ENCODE measurements around the gene GAP43. TPM values are rescaled to one million over a fixed set of nuclear protein-coding genes. Genes with fewer than 3 reads are reported as not detected.

GAP43 gene
- total and polyA plus RNA-seq, 2 of the 13 experiments (the other 11 are each of a cell fraction or from before 2014, with no cell fraction given) = not detected

DNA sequence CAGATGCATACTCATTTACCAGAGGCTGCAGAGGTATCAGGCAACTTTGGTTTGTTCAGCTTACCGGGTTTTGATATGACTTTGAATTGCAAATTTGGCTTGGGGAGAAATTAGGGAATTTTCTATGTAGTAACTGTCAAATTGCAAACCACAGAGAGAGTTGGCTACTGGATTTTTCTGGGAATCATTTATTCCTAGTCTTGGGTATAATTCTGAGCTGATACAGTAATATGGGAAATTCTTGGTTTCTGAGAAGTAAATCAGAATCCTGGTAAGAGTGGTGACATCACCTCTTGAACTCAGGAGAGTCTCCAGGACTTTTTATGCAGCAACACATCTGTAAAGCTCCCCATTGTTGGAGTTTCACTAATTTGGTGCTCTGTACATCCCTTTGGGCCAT, 39.0 kb downstream of the GAP43 start:
- Histone ChIP-seq H3K36me3 (replicated peaks in 1 of 2; ENCODE audit: control insufficient read depth in 1 of 2, insufficient read depth in 2 of 2, low read length in 2 of 2) (no peaks in the 10 kb centered on the region), H4K20me1 (ENCODE audit: insufficient read depth, low read length) (no peaks in the 10 kb centered on the region), H3K4me3 (replicated peaks in 1 of 3; ENCODE audit: insufficient read depth in 1 of 3, low read depth in 2 of 3, low read length in 3 of 3) (no peak overlapping the region), H3K4me1 (ENCODE audit: insufficient read depth, low read length) (peaks cover 15% of the 10 kb centered on the region), H3K79me2 (ENCODE audit: insufficient read depth, low read length) (no peaks in the 10 kb centered on the region), H3K9ac (ENCODE audit: insufficient read depth, low read depth, low read length) (no peak overlapping the region), H3K27ac (ENCODE audit: extremely low read length, insufficient read depth, low read length) (no peak overlapping the region), H2AFZ (ENCODE audit: low read length) (no peak overlapping the region), H3K27me3 (ENCODE audit: control insufficient read depth in 1 of 2, insufficient read depth in 2 of 2, low read length in 2 of 2) (peaks cover 0 to 4% of the 10 kb centered on the region in 2 experiments; a peak in 1 of 5 replicates), H3K9me3 (ENCODE audit: low read length) (no peaks in the 10 kb centered on the region), H3K4me2 (ENCODE audit: low read depth, low read length) (no peak overlapping the region)
- FAIRE-seq (no peak), ATAC-seq (no peak), DNase-seq (ENCODE audit: low spot score) (no peak)
- BruUV-seq (replicated peaks) = no TSS peak
- 39% methylated on average over 1 of the region's 1 CpG for WGBS (ENCODE audit: low lambda C conversion rate)
- TF ChIP-seq SUZ12 (IDR thresholded peaks at IDR 0.05; ENCODE audit: low read depth, low read length) (no peak), ZNF891 (CRISPR knock-in tag; IDR thresholded peaks at IDR 0.05) (no peak), ZNF382 (CRISPR knock-in tag; IDR thresholded peaks at IDR 0.05; ENCODE audit: borderline replicate concordance) (no peak), ZNF431 (CRISPR knock-in tag; IDR thresholded peaks at IDR 0.05; ENCODE audit: borderline replicate concordance, low read depth) (no peak)
- ChIA-PET CTCF (ENCODE audit: low intra/inter-chr PET ratio, low total read pairs) (no interaction called here), POLR2A (no interaction called here)
- in situ Hi-C loops (cut with HindIII; ENCODE audit: extremely low pct_ligation_motif_present, low pct_unique_long_range_greater_than_20kb) = no loop called here
- intact Hi-C loops (cut with micrococcal nuclease; ENCODE audit: unreplicated experiment) = no loop called here

DNA sequence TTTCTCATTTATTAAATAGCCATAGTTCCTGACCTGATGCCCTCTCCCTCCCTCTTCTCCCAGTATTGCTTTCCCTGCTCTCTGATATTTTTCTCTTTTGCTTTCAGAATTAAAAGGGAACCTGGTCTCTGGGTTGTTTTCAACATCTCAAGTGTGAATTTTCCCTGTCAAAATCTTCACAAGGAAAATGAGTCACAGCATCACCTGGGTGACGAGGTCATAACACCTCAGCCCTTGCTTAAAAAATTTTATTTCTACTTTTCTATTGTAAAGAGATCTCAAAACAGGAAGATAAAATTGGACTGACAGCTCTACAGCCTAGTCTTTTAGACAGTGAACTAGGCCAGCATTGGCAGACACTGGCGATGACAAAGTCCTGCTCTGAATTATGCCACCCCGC, 40.1 kb downstream of the GAP43 start:
- H3K27ac ChIP-seq (ENCODE audit: extremely low read length, insufficient read depth, low read length) = no peak overlapping the region
- no peaks in the 10 kb centered on the region for H4K20me1 ChIP-seq (ENCODE audit: insufficient read depth, low read length)
- H3K36me3 ChIP-seq (replicated peaks in 1 of 2; ENCODE audit: control insufficient read depth in 1 of 2, insufficient read depth in 2 of 2, low read length in 2 of 2) = no peaks in the 10 kb centered on the region
- no peaks in the 10 kb centered on the region for H3K9me3 ChIP-seq (ENCODE audit: low read length)
- no peaks in the 10 kb centered on the region for H3K79me2 ChIP-seq (ENCODE audit: insufficient read depth, low read length)
- in situ Hi-C loops (cut with HindIII; ENCODE audit: extremely low pct_ligation_motif_present, low pct_unique_long_range_greater_than_20kb) = no loop called here
- no peak overlapping the region for H3K9ac ChIP-seq (ENCODE audit: insufficient read depth, low read depth, low read length)
- no peaks in the 10 kb centered on the region for H3K27me3 ChIP-seq (ENCODE audit: control insufficient read depth in 1 of 2, insufficient read depth in 2 of 2, low read length in 2 of 2)
- intact Hi-C loops (cut with micrococcal nuclease; ENCODE audit: unreplicated experiment) = no loop called here
- no peak for ATAC-seq
- H3K4me1 ChIP-seq (ENCODE audit: insufficient read depth, low read length) = 0 out of 2 replicates have a peak, but pooled peaks cover 7% of the 10 kb centered on the region
- ChIA-PET POLR2A (no interaction called here), CTCF (ENCODE audit: low intra/inter-chr PET ratio, low total read pairs) (no interaction called here)
- no peak overlapping the region for H3K4me3 ChIP-seq (replicated peaks in 1 of 3; ENCODE audit: insufficient read depth in 1 of 3, low read depth in 2 of 3, low read length in 3 of 3)
- no peak overlapping the region for H3K4me2 ChIP-seq (ENCODE audit: low read depth, low read length)
- WGBS (ENCODE audit: low lambda C conversion rate) = 68% methylated on average over 3 of the region's 3 CpGs
- no TSS peak for BruUV-seq (replicated peaks)
- no peak for DNase-seq (ENCODE audit: low spot score)
- FAIRE-seq = no peak
- H2AFZ ChIP-seq (ENCODE audit: low read length) = no peak overlapping the region
- TF ChIP-seq, protein P1, sequence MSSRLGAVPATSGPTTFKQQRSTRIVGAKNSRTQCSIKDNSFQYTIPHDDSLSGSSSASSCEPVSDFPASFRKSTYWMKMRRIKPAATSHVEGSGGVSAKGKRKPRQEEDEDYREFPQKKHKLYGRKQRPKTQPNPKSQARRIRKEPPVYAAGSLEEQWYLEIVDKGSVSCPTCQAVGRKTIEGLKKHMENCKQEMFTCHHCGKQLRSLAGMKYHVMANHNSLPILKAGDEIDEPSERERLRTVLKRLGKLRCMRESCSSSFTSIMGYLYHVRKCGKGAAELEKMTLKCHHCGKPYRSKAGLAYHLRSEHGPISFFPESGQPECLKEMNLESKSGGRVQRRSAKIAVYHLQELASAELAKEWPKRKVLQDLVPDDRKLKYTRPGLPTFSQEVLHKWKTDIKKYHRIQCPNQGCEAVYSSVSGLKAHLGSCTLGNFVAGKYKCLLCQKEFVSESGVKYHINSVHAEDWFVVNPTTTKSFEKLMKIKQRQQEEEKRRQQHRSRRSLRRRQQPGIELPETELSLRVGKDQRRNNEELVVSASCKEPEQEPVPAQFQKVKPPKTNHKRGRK (CRISPR knock-in tag; IDR thresholded peaks at IDR 0.05) = no peak
- no peak for TF ChIP-seq ZNF256 (CRISPR knock-in tag; conservative IDR thresholded peaks at IDR 0.05)
- TF ChIP-seq ZNF577 (CRISPR knock-in tag; IDR thresholded peaks at IDR 0.05; ENCODE audit: borderline replicate concordance, low read depth) = no peak
- TF ChIP-seq, protein P2, sequence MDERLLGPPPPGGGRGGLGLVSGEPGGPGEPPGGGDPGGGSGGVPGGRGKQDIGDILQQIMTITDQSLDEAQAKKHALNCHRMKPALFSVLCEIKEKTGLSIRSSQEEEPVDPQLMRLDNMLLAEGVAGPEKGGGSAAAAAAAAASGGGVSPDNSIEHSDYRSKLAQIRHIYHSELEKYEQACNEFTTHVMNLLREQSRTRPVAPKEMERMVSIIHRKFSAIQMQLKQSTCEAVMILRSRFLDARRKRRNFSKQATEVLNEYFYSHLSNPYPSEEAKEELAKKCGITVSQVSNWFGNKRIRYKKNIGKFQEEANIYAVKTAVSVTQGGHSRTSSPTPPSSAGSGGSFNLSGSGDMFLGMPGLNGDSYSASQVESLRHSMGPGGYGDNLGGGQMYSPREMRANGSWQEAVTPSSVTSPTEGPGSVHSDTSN (CRISPR knock-in tag; IDR thresholded peaks at IDR 0.05) = no peak
- no peak for TF ChIP-seq MIER2 (CRISPR knock-in tag; IDR thresholded peaks at IDR 0.05)
- TF ChIP-seq ZNF207 (IDR thresholded peaks at IDR 0.05; ENCODE audit: borderline replicate concordance) = no peak
- TF ChIP-seq, protein P3, sequence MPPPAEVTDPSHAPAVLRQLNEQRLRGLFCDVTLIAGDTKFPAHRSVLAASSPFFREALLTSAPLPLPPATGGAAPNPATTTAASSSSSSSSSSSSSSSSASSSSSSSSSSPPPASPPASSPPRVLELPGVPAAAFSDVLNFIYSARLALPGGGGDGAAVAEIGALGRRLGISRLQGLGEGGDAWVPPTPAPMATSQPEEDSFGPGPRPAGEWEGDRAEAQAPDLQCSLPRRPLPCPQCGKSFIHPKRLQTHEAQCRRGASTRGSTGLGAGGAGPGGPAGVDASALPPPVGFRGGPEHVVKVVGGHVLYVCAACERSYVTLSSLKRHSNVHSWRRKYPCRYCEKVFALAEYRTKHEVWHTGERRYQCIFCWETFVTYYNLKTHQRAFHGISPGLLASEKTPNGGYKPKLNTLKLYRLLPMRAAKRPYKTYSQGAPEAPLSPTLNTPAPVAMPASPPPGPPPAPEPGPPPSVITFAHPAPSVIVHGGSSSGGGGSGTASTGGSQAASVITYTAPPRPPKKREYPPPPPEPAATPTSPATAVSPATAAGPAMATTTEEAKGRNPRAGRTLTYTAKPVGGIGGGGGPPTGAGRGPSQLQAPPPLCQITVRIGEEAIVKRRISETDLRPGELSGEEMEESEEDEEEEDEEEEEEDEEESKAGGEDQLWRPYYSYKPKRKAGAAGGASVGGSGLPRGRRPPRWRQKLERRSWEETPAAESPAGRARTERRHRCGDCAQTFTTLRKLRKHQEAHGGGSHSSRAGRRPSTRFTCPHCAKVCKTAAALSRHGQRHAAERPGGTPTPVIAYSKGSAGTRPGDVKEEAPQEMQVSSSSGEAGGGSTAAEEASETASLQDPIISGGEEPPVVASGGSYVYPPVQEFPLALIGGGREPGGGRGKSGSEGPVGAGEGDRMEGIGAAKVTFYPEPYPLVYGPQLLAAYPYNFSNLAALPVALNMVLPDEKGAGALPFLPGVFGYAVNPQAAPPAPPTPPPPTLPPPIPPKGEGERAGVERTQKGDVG (CRISPR knock-in tag; IDR thresholded peaks at IDR 0.05; ENCODE audit: borderline replicate concordance) = no peak
- TF ChIP-seq PAF1 (CRISPR knock-in tag; IDR thresholded peaks at IDR 0.05) = no peak
- TF ChIP-seq ZNF557 (CRISPR knock-in tag; IDR thresholded peaks at IDR 0.05) = no peak
- TF ChIP-seq AGO1 (IDR thresholded peaks at IDR 0.05; ENCODE audit: low read depth, low read length, poor library complexity, severe bottlenecking) = no peak
